SK-N-SH (cell line): ENCODE results near the gene DCX. TPM values are rescaled to one million over a fixed set of nuclear protein-coding genes. Genes with fewer than 3 reads are reported as not detected.

Experiments
- CTCF ChIA-PET: fragments of 300-600, 350-600 bp; formaldehyde crosslinking; extraction: SDS; loops from one replicate; lab custom pipeline; 2021; lab: Yijun Ruan, JAX
- POLR2A ChIA-PET: fragments of 350-600 bp; sonication (Branson Sonifier 250); formaldehyde crosslinking; extraction: SDS; loops from one replicate; lab custom pipeline; 2020; ENCODE audit warnings: antibody characterized with exemption, inconsistent platforms; lab: Yijun Ruan, JAX
- DNase-seq: peaks from one replicate; pipeline ENCODE4 v3.0.0; 2012
- H2AFZ ChIP-seq: fragments of 200-600 bp; sonication (generic); 2 replicates; pipeline ENCODE4 v1.8.1; 2016; ENCODE audit warnings: antibody characterized with exemption, mild to moderate bottlenecking, low read depth
- H3F3A ChIP-seq: fragments of 200-600 bp; sonication (generic); replicated peaks from 2 replicates; pipeline ENCODE3; 2016; ENCODE audit warnings: antibody characterized with exemption, mild to moderate bottlenecking; ENCODE audit not compliant: insufficient read depth
- H3K27ac ChIP-seq, 2 experiments: fragments of 200-500 bp in 1 of 2; fragments of 200-600 bp in 1 of 2; sonication (Bioruptor generic) in 1 of 2; sonication (generic), shearing (Covaris generic) in 1 of 2; 2 replicates each; pipeline versions ENCODE4 v1.5.1 to v1.6.1; 2014 to 2016; ENCODE audit warnings: low read depth in 2 of 2, inconsistent platforms in 1 of 2, low read length in 1 of 2, mild to moderate bottlenecking in 1 of 2, mixed read lengths in 1 of 2
- H3K27me3 ChIP-seq: fragments of 200-600 bp; sonication (generic), shearing (Covaris generic); 2 replicates; pipeline ENCODE4 v1.6.1; 2016; ENCODE audit warnings: mixed run types; ENCODE audit not compliant: insufficient read depth
- H3K36me3 ChIP-seq, 2 experiments: fragments of 200-500 bp in 1 of 2; fragments of 200-600 bp in 1 of 2; sonication (Bioruptor generic) in 1 of 2; sonication (generic) in 1 of 2; replicated peaks in 1 of 2; 2 replicates each; pipeline versions ENCODE3 to v1.5.1; 2014 to 2016; ENCODE audit warnings: low read length in 1 of 2, mild to moderate bottlenecking in 1 of 2; ENCODE audit not compliant: insufficient read depth in 2 of 2, control insufficient read depth in 1 of 2
- H3K4me1 ChIP-seq, 2 experiments: fragments of 200-500 bp in 1 of 2; fragments of 200-600 bp in 1 of 2; sonication (Bioruptor generic) in 1 of 2; sonication (generic), shearing (Covaris generic) in 1 of 2; 2 replicates each; pipeline versions ENCODE4 v1.5.1 to v1.6.1; 2014 to 2016; ENCODE audit warnings: low read depth in 1 of 2, low read length in 1 of 2, mixed run types in 1 of 2; ENCODE audit not compliant: insufficient read depth in 2 of 2, control insufficient read depth in 1 of 2
- H3K4me2 ChIP-seq: fragments of 200-600 bp; sonication (generic), shearing (Covaris generic); 2 replicates; pipeline ENCODE4 v1.6.1; 2017; ENCODE audit warnings: mixed run types
- H3K4me3 ChIP-seq, 2 experiments: fragments of 200-500 bp in 1 of 2; fragments of 200-600 bp in 1 of 2; sonication (Bioruptor generic) in 1 of 2; sonication (generic), shearing (Covaris generic) in 1 of 2; 2 replicates each; pipeline versions ENCODE4 v1.5.1 to v1.8.1; 2014 to 2016; ENCODE audit warnings: low read depth in 2 of 2, inconsistent platforms in 1 of 2, low read length in 1 of 2, mild to moderate bottlenecking in 1 of 2, mixed read lengths in 1 of 2, moderate library complexity in 1 of 2
- H3K79me2 ChIP-seq: fragments of 200-600 bp; sonication (generic); 2 replicates; pipeline ENCODE4 v1.8.1; 2017; ENCODE audit warnings: mild to moderate bottlenecking; ENCODE audit not compliant: insufficient read depth
- H3K9ac ChIP-seq: fragments of 200-600 bp; sonication (generic); 2 replicates; pipeline ENCODE4 v1.6.1; 2017; ENCODE audit warnings: mixed run types
- H3K9me2 ChIP-seq: fragments of 200-600 bp; sonication (generic); 2 replicates; pipeline ENCODE4 v1.6.1; 2017; ENCODE audit warnings: mixed run types
- H3K9me3 ChIP-seq: fragments of 200-600 bp; sonication (generic); 2 replicates; pipeline ENCODE4 v1.6.1; 2017; ENCODE audit warnings: mixed run types, mild to moderate bottlenecking, moderate library complexity
- H4K20me1 ChIP-seq: fragments of 200-600 bp; sonication (generic); 2 replicates; pipeline ENCODE4 v1.6.1; 2017; ENCODE audit warnings: mild to moderate bottlenecking, mixed run types; ENCODE audit not compliant: insufficient read depth
- EP300 ChIP-seq, 2 experiments: IDR thresholded peaks; 2 replicates each; pipeline versions ENCODE4 v1.4.0 to v1.6.1; 2012; ENCODE audit warnings: borderline replicate concordance in 1 of 2, low read depth in 1 of 2, low read length in 1 of 2
- FOSL2 ChIP-seq: IDR thresholded peaks from 2 replicates; pipeline ENCODE4 v1.4.0; 2012; ENCODE audit warnings: low read depth, mild to moderate bottlenecking, moderate library complexity, borderline replicate concordance
- FOXM1 ChIP-seq: IDR thresholded peaks from 2 replicates; pipeline ENCODE4 v1.4.0; 2012; ENCODE audit warnings: low read depth, mild to moderate bottlenecking
- GABPA ChIP-seq: IDR thresholded peaks from 2 replicates; pipeline ENCODE4 v1.4.0; 2012; ENCODE audit warnings: low read depth, mild to moderate bottlenecking
- POLR2AphosphoS5 ChIP-seq: IDR thresholded peaks from 2 replicates; pipeline ENCODE4 v1.6.1; 2012; ENCODE audit warnings: low read depth, low read length
- RCOR1 ChIP-seq: fragments of 150-350 bp; IDR thresholded peaks from 2 replicates; pipeline ENCODE4 v1.6.1; 2017; ENCODE audit warnings: antibody characterized with exemption, low read length
- RFX5 ChIP-seq: IDR thresholded peaks from 2 replicates; pipeline ENCODE4 v1.6.1; 2012; ENCODE audit warnings: mild to moderate bottlenecking, improper control_type of control experiment, low read length
- SIN3A ChIP-seq: IDR thresholded peaks from 2 replicates; pipeline ENCODE4 v1.6.1; 2012; ENCODE audit warnings: low read depth, mild to moderate bottlenecking, low read length, moderate library complexity, borderline replicate concordance
- TCF12 ChIP-seq: IDR thresholded peaks from 2 replicates; pipeline ENCODE4 v1.4.0; 2012
- WGBS: methylation state at CpG from one replicate; pipeline ENCODE4 v1.1.6; 2017; ENCODE audit warnings: low lambda C conversion rate; 5-methylcytosine and 5-hydroxymethylcytosine counted together
- polyA plus RNA-seq, 3 experiments: library from polyadenylated mRNA; depleted of rRNA; stranded (reverse); fragments of >200 nt; gene quantifications; 2 replicates each; pipeline ENCODE4 v1.2.3, GENCODE V29; 2012
- TF ChIP-seq, protein P1 (sequence below): fragments of 150-350 bp; IDR thresholded peaks from 2 replicates; pipeline ENCODE4 v1.6.1; 2017; ENCODE audit warnings: antibody characterized with exemption, low read length, low read depth, borderline replicate concordance
- TF ChIP-seq, protein P2 (sequence below): fragments of 150-350 bp; IDR thresholded peaks from 2 replicates; pipeline ENCODE4 v1.6.1; 2016; ENCODE audit warnings: mild to moderate bottlenecking, low read depth, low read length
- TF ChIP-seq, protein P3 (sequence below): fragments of 200-600 bp; sonication (generic); IDR thresholded peaks from 2 replicates; pipeline ENCODE4 v1.6.1; 2017; ENCODE audit warnings: antibody characterized with exemption, mild to moderate bottlenecking, moderate library complexity
- TF ChIP-seq, protein P4 (sequence below): IDR thresholded peaks from 2 replicates; pipeline ENCODE4 v1.6.1; 2012; ENCODE audit warnings: mild to moderate bottlenecking, low read depth, low read length, moderate library complexity
- TF ChIP-seq, protein P5 (sequence below): IDR thresholded peaks from 2 replicates; pipeline ENCODE4; 2012

The DCX gene
- polyA plus RNA-seq, 1 of the 3 experiments (the other 2 are of a cell fraction): 0.26 TPM

DNA sequence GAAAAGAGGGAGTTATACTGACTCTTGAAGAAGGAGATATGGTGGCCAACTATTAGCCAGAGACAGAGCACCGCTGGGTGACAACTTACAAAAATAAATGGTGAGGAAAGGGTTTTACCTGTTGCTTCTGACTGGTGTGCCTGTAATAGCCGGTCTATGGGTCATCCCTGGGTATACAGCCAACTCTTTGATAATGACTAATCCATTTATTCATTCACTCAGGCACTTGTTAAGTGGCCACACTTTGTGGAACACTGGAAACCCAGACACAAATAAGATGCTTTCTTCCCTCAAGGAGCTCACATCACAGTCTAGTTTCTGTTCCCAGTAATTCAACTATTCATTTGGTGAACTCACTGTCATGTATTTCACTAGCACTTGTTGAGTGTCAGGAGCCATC, 128.5 kb downstream of the DCX start:
- H3F3A ChIP-seq: no peaks in the 10 kb centered on the region
- DNase-seq: no peak
- H3K9me2 ChIP-seq: no peaks in the 10 kb centered on the region
- no peak overlapping the region for H3K4me2 ChIP-seq
- H2AFZ ChIP-seq: no peak overlapping the region
- no peaks in the 10 kb centered on the region; a peak in 1 of 4 replicates for H3K4me1 ChIP-seq
- no peak overlapping the region for H3K4me3 ChIP-seq
- no peak overlapping the region for H3K27ac ChIP-seq
- H3K9ac ChIP-seq: no peak overlapping the region
- ChIA-PET CTCF (no interaction called here), POLR2A (no interaction called here)
- no peaks in the 10 kb centered on the region for H3K9me3 ChIP-seq
- H3K36me3 ChIP-seq: no peaks in the 10 kb centered on the region
- H4K20me1 ChIP-seq: no peaks in the 10 kb centered on the region
- H3K79me2 ChIP-seq: no peaks in the 10 kb centered on the region
- H3K27me3 ChIP-seq: no peaks in the 10 kb centered on the region; the same call in 1 of the 2 replicates
- TF ChIP-seq, protein P1, sequence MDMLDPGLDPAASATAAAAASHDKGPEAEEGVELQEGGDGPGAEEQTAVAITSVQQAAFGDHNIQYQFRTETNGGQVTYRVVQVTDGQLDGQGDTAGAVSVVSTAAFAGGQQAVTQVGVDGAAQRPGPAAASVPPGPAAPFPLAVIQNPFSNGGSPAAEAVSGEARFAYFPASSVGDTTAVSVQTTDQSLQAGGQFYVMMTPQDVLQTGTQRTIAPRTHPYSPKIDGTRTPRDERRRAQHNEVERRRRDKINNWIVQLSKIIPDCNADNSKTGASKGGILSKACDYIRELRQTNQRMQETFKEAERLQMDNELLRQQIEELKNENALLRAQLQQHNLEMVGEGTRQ: no peak
- TF ChIP-seq POLR2AphosphoS5: no peak
- TF ChIP-seq, protein P2, sequence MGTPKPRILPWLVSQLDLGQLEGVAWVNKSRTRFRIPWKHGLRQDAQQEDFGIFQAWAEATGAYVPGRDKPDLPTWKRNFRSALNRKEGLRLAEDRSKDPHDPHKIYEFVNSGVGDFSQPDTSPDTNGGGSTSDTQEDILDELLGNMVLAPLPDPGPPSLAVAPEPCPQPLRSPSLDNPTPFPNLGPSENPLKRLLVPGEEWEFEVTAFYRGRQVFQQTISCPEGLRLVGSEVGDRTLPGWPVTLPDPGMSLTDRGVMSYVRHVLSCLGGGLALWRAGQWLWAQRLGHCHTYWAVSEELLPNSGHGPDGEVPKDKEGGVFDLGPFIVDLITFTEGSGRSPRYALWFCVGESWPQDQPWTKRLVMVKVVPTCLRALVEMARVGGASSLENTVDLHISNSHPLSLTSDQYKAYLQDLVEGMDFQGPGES: no peak
- WGBS: 12% methylated on average over 2 of the region's 2 CpGs

DNA sequence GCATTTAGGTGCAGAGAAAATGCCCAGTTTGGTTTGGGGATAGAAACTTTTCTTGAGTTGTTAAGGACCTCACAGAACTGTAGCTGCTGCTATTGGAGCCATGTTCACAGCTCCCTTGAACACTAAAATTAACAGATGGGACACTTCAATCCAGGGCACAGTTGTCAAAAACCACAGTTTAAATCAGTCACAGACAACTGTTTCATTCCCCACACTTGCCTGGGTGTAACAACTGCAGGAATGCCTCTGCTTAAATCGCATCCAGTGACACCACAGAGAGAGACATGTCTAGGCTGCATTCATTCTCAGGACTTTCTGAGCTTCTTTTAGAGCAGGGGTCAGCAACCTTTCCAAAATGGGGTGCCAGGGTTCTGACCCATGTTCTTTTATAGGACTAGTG, 129.0 kb downstream of the DCX start:
- no peaks in the 10 kb centered on the region for H3F3A ChIP-seq
- WGBS: 8% methylated on average over 1 of the region's 1 CpG
- no peak overlapping the region for H3K4me2 ChIP-seq
- DNase-seq: no peak
- H3K36me3 ChIP-seq: no peaks in the 10 kb centered on the region
- no peaks in the 10 kb centered on the region for H3K79me2 ChIP-seq
- H3K9me3 ChIP-seq: no peaks in the 10 kb centered on the region
- no peak overlapping the region for H2AFZ ChIP-seq
- no peaks in the 10 kb centered on the region for H3K4me1 ChIP-seq
- ChIA-PET CTCF (no interaction called here), POLR2A (no interaction called here)
- H3K9ac ChIP-seq: no peak overlapping the region
- H3K27ac ChIP-seq: no peak overlapping the region
- H4K20me1 ChIP-seq: no peaks in the 10 kb centered on the region
- H3K9me2 ChIP-seq: no peaks in the 10 kb centered on the region
- no peaks in the 10 kb centered on the region; the same call in 1 of the 2 replicates for H3K27me3 ChIP-seq
- H3K4me3 ChIP-seq: no peak overlapping the region
- TF ChIP-seq RCOR1: no peak
- TF ChIP-seq FOXM1: no peak
- no peak for TF ChIP-seq GABPA
- TF ChIP-seq EP300 (IDR thresholded peaks at IDR 0.05; ENCODE audit: borderline replicate concordance in 1 of 2, low read depth in 1 of 2, low read length in 1 of 2): no peak
- TF ChIP-seq, protein P3, sequence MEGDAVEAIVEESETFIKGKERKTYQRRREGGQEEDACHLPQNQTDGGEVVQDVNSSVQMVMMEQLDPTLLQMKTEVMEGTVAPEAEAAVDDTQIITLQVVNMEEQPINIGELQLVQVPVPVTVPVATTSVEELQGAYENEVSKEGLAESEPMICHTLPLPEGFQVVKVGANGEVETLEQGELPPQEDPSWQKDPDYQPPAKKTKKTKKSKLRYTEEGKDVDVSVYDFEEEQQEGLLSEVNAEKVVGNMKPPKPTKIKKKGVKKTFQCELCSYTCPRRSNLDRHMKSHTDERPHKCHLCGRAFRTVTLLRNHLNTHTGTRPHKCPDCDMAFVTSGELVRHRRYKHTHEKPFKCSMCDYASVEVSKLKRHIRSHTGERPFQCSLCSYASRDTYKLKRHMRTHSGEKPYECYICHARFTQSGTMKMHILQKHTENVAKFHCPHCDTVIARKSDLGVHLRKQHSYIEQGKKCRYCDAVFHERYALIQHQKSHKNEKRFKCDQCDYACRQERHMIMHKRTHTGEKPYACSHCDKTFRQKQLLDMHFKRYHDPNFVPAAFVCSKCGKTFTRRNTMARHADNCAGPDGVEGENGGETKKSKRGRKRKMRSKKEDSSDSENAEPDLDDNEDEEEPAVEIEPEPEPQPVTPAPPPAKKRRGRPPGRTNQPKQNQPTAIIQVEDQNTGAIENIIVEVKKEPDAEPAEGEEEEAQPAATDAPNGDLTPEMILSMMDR: no peak
- no peak for TF ChIP-seq TCF12
- TF ChIP-seq SIN3A: no peak
- TF ChIP-seq, protein P4, sequence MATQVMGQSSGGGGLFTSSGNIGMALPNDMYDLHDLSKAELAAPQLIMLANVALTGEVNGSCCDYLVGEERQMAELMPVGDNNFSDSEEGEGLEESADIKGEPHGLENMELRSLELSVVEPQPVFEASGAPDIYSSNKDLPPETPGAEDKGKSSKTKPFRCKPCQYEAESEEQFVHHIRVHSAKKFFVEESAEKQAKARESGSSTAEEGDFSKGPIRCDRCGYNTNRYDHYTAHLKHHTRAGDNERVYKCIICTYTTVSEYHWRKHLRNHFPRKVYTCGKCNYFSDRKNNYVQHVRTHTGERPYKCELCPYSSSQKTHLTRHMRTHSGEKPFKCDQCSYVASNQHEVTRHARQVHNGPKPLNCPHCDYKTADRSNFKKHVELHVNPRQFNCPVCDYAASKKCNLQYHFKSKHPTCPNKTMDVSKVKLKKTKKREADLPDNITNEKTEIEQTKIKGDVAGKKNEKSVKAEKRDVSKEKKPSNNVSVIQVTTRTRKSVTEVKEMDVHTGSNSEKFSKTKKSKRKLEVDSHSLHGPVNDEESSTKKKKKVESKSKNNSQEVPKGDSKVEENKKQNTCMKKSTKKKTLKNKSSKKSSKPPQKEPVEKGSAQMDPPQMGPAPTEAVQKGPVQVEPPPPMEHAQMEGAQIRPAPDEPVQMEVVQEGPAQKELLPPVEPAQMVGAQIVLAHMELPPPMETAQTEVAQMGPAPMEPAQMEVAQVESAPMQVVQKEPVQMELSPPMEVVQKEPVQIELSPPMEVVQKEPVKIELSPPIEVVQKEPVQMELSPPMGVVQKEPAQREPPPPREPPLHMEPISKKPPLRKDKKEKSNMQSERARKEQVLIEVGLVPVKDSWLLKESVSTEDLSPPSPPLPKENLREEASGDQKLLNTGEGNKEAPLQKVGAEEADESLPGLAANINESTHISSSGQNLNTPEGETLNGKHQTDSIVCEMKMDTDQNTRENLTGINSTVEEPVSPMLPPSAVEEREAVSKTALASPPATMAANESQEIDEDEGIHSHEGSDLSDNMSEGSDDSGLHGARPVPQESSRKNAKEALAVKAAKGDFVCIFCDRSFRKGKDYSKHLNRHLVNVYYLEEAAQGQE: no peak
- TF ChIP-seq, protein P5, sequence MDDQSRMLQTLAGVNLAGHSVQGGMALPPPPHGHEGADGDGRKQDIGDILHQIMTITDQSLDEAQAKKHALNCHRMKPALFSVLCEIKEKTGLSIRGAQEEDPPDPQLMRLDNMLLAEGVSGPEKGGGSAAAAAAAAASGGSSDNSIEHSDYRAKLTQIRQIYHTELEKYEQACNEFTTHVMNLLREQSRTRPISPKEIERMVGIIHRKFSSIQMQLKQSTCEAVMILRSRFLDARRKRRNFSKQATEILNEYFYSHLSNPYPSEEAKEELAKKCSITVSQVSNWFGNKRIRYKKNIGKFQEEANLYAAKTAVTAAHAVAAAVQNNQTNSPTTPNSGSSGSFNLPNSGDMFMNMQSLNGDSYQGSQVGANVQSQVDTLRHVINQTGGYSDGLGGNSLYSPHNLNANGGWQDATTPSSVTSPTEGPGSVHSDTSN: no peak
- no peak for TF ChIP-seq FOSL2
- TF ChIP-seq, protein P1: no peak
- TF ChIP-seq, protein P2: no peak
- TF ChIP-seq RFX5: no peak
